RWPE1 (cell line): ENCODE data around the gene ALOX15B.

Source experiments
- CTCF ChIA-PET: fragments of 350-600 bp; sonication (Branson Sonifier 250); formaldehyde crosslinking; extraction: SDS; loops from one replicate; lab custom pipeline; 2021; lab: Yijun Ruan, JAX
- POLR2A ChIA-PET: fragments of 400-600 bp; formaldehyde crosslinking; extraction: SDS; loops from one replicate; lab custom pipeline; 2020; ENCODE audit warnings: antibody characterized with exemption; ENCODE audit not compliant: low non-redundant PET; lab: Yijun Ruan, JAX
- DNase-seq: peaks from one replicate; pipeline ENCODE4 v3.0.0; 2012; ENCODE audit warnings: low spot score
- H3K27ac ChIP-seq: fragments of 450-650 bp; 2 replicates; pipeline ENCODE4 v1.5.1; 2017
- TF ChIP-seq, protein P1 (sequence below): fragments of 450-650 bp; conservative IDR thresholded peaks from 2 replicates; pipeline ENCODE4 v1.5.1; 2017; ENCODE audit warnings: low read depth, mild to moderate bottlenecking

Gene ALOX15B

DNA sequence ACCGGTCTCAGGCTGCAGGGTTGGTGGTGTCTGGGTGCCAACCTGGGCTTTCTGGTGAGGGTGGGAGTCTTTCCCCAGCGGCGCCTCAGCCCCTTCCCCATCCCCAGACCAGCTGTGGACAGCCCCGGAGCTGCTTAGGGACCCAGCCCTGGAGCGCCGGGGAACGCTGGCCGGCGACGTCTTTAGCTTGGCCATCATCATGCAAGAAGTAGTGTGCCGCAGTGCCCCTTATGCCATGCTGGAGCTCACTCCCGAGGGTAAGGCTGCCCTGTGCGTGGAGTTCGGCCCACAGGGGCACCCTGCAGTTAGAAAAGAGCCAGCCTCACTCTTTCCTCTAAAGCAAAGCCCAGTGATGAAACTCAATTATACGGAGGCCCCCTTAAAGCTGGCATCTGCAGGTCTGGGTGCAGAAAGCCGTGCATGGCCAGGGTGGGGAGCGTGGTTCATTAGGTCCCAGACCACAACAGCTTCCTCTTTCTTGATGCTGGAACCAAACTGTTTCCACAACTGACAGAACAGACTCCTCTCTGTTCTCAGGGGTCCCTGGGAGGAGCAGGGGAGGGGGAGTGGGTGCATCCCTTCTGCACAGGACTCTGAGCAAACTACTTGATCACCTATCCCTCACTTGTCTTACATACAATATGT, 25.7 kb upstream of the ALOX15B start:
- TF ChIP-seq, protein P1, sequence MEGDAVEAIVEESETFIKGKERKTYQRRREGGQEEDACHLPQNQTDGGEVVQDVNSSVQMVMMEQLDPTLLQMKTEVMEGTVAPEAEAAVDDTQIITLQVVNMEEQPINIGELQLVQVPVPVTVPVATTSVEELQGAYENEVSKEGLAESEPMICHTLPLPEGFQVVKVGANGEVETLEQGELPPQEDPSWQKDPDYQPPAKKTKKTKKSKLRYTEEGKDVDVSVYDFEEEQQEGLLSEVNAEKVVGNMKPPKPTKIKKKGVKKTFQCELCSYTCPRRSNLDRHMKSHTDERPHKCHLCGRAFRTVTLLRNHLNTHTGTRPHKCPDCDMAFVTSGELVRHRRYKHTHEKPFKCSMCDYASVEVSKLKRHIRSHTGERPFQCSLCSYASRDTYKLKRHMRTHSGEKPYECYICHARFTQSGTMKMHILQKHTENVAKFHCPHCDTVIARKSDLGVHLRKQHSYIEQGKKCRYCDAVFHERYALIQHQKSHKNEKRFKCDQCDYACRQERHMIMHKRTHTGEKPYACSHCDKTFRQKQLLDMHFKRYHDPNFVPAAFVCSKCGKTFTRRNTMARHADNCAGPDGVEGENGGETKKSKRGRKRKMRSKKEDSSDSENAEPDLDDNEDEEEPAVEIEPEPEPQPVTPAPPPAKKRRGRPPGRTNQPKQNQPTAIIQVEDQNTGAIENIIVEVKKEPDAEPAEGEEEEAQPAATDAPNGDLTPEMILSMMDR: no peak
- no peak overlapping the region for H3K27ac ChIP-seq
- ChIA-PET POLR2A (no interaction called here), CTCF (interaction anchor here (2.2 kb wide), 1 partner anchor 28 kb away, joined by 6 read pairs; no protein-coding TSS in a partner anchor)
- no peak for DNase-seq

GRCh38 chr17:8013731-8014557, 24.9 kb upstream of the ALOX15B start:
- TF ChIP-seq, protein P1: no peak
- ChIA-PET CTCF (interaction anchor here (2.2 kb wide), 1 partner anchor 27 kb away, joined by 6 read pairs; no protein-coding TSS in a partner anchor), POLR2A (no interaction called here)
- H3K27ac ChIP-seq: no peak overlapping the region
- no peak for DNase-seq

- H3K27ac ChIP-seq: no peak overlapping the region
- ChIA-PET POLR2A (no interaction called here), CTCF (no interaction called here)
- DNase-seq: no peak
- TF ChIP-seq, protein P1: no peak
Measured at GRCh38 chr17:8014558-8014850, 24.4 kb upstream of the ALOX15B start.

- CTCF ChIA-PET: interaction anchor here (0.5 to 1.2 kb wide), 4 partner anchors 17 to 85 kb away, joined by 3 to 9 read pairs (median 4); no protein-coding TSS in a partner anchor
- POLR2A ChIA-PET: no interaction called here
- TF ChIP-seq, protein P1: no peak
Measured at GRCh38 chr17:8015236-8015956, 23.5 kb upstream of the ALOX15B start.

DNA sequence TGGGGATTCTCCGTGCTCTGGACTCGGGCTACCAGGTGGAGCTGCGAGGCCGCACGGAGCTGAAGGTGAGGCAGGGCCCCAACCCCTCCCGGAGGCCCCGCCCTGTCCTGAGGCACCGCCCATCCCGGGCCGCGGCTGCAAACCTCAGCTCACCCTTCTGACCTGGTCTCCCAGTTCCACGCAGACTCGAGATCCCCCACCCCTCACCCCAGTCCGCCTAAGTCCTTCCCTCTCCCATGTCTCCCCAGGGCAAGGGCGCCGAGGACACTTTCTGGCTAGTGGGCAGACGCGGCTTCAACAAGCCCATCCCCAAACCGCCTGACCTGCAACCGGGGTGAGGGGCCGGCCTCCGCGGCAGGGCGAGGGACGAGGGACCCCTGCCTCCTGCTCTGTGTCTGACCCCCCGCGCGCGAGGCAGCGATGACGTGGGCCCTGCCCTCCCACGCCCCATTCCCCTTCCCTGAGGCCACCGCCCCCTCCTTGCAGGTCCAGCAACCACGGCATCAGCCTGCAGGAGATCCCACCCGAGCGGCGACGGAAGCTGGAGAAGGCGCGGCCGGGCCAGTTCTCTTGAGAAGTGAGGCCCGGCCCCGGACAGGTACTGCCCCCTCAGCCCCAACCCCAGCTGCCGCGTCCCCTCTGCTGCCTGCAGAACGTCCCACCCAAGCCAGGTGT, 22.8 kb upstream of the ALOX15B start:
- TF ChIP-seq, protein P1: no peak
- ChIA-PET CTCF (interaction anchor here (0.6 to 1.2 kb wide), 4 partner anchors 10 to 86 kb away, joined by 3 to 9 read pairs (median 4); no protein-coding TSS in a partner anchor), POLR2A (no interaction called here)
- peak overlapping the region; percentile 76 for H3K27ac ChIP-seq
- no peak for DNase-seq

More at GRCh38 chr17:8015236-8015956, 23.5 kb upstream of the ALOX15B start:
- no peak overlapping the region for H3K27ac ChIP-seq
- DNase-seq: no peak
